ENCODE measurements around the gene RBMS3.

DNA sequence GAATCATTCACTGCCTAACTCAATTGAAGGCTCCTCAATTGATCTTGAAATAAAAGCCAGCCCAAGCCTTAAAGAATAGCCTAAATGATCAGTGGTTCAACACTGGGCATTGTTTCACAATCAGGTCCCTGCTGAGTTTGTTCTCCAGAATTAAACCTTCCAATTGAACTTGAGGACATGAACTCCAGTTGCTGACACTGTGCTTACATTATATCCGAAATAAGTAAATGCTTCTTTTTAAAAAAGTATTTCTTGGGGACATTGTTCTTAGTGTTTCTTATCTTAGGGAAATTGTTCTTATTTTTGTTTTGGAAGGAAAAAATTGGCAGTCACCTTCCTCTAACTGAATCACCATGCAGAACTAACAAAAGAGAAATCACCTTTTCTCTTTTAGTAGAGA, 450.2 kb downstream of the RBMS3 start:
- TF ChIP-seq CTCF (conservative IDR thresholded peaks at IDR 0.05; ENCODE audit: low read depth, low read length) (no peak), EZH2 (IDR thresholded peaks at IDR 0.05; ENCODE audit: borderline replicate concordance, low read depth, low read length, poor library complexity, severe bottlenecking) (no peak)

Data from A673 (cell line).